ENCODE measurements around the gene AKAP1. TPM values are rescaled to one million over a fixed set of nuclear protein-coding genes. Genes with fewer than 3 reads are reported as not detected.

The AKAP1 gene
- total RNA-seq, 1 donor from 2014 or later: 29.8 TPM

DNA sequence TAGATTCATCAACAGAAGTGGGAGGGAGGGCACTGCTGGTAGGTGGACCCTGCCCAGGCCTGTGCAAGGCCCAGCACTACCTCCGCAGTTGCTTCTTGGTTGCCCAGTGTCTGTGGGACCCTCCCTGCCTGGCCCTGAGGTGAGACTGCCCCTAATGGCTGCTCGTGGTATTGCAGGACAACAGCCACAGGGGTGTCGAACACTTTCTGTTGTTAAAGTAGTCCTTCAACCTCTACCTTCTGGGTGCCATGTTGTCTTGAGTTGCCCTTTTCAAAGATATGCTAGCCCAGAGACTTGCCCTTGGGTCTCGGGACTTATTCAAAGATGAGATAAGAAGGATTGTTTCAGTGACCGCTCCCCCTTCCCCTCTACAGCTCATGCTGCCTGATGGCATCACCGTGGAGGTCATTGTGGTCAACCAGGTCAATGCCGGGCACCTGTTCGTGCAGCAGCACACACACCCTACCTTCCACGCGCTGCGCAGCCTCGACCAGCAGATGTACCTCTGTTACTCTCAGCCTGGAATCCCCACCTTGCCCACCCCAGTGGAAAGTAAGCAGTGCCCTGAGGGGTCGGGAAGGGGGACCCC, 29.1 kb downstream of the AKAP1 start:
- H3K4me3 ChIP-seq (ENCODE audit: low read depth, low read length): no peak overlapping the region
- DNase-seq (ENCODE audit: low read depth): no peak
- TF ChIP-seq CTCF (conservative IDR thresholded peaks at IDR 0.05; ENCODE audit: low read depth, low read length): peak; percentile 87

DNA sequence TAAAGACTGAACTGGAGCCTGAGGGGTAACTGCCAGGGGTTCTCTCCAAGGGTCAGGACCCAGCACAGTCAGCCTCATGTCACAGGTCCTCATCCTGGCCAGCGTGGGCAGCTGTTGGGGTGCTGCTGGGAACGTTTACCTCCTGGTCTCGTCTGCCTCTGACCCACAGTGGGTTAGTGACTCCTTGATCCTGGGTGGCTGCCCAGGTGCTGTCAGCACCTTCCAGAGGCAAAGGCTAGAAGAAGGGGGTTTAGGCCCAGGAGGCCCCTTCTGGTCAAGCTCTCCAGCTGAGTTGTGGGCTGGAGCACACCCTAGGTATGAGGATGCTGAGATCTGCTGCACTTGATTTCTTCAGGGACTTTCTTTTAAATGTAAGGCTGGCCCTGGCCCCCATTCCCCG, 30.3 kb downstream of the AKAP1 start:
- DNase-seq (ENCODE audit: low read depth): no peak
- TF ChIP-seq CTCF (conservative IDR thresholded peaks at IDR 0.05; ENCODE audit: low read depth, low read length): no peak

DNA sequence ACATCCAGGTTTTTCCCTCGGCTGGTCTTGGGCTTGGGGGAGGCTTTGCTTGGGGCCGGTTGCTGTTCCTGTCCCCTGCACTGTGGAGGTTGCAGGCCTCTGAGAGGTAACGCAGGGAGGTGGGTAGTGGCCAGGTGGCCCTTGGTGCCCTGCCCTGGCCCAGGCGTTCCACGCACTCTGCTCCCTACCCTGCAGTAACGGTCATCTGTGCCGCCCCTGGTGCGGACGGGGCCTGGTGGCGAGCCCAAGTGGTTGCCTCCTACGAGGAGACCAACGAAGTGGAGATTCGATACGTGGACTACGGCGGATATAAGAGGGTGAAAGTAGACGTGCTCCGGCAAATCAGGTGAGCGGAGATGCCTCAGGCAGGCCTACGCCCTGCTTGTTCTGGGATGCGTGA, 30.9 kb downstream of the AKAP1 start:
- no peak for TF ChIP-seq CTCF (conservative IDR thresholded peaks at IDR 0.05; ENCODE audit: low read depth, low read length)
- H3K4me3 ChIP-seq (ENCODE audit: low read depth, low read length): no peak overlapping the region
- DNase-seq (ENCODE audit: low read depth): no peak

More for the DNA sequence above, 30.3 kb downstream of the AKAP1 start:
- H3K4me3 ChIP-seq (ENCODE audit: low read depth, low read length): no peak overlapping the region

DNA sequence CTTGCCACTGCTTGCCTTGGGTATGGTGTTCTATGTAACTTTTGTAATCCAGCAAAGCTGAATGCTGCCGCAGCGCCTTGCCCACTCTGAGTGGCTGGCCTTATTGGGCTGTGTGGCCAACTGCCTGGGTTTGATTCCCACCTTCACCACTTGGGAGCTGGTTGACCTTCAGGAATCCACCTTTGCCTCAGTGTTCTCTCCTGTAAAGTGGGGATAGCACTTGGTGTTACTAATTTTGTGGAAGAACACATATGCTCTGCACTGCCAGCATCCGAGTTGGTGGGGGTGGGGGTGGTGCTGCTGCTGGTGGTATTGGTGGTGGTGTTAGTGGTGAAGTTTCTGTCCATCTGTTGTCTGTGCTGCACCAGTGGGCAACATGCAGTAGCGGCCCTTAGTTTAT, 32.8 kb downstream of the AKAP1 start:
- DNase-seq (ENCODE audit: low read depth): no peak
- no peak for TF ChIP-seq CTCF (conservative IDR thresholded peaks at IDR 0.05; ENCODE audit: low read depth, low read length)
- no peak overlapping the region for H3K4me3 ChIP-seq (ENCODE audit: low read depth, low read length)

DNA sequence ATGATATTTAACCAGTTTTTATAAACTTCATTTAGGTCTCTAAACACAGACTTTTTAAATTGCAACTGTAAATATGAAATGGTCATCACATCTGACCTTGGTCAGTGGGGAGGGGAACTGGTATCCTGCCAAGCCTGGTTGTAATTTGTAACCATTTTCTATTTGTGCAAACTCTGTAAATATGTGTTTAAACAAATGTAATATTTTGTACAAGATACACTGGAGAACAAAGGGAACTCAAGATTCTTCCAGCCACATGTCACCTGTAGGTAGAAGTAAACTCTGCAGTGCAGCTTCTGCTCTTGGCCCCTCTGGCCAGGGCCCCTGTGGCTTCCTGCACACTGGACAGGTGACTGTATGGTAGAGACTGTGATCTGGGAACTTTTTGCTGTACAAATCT, 35.8 kb downstream of the AKAP1 start:
- H3K4me3 ChIP-seq (ENCODE audit: low read depth, low read length): no peak overlapping the region
- no peak for TF ChIP-seq CTCF (conservative IDR thresholded peaks at IDR 0.05; ENCODE audit: low read depth, low read length)
- DNase-seq (ENCODE audit: low read depth): no peak

DNA sequence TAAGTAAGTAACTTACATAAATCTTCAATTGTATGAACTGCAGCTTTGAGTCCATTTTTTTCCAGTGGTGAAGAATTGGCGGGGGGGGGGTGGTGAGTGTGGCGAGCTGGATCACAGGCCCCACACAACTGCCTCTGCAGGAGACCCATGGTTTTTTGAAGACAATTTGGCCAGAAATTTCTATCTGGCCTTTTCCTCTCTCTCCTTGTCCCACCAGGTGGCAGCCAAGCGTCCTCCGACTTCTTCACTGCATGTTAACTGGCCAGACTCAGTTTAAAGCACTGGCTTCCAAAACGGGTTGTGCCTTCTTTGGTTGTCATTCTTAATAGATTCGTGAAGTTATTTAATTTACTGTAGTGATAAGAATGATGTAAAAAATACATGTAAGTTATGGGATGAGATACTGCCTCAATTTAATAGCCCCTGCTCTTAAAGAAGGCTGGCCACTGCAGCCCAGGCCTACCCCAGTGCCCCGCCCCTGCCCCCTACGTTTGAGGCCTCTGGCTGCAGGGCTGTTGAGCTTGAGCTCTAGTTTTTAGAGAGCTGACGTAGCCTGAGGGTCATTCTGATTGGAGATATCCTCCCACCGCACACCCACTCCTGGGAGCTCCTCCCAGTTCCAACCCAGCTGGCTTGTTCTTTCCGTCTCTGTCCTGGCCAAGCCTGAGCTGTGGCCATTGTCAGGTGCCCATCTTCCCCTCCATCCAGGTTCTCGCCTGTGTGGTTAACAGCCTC, 36.4 kb downstream of the AKAP1 start:
- H3K4me3 ChIP-seq (ENCODE audit: low read depth, low read length): no peak overlapping the region
- peak; percentile 61 for TF ChIP-seq CTCF (conservative IDR thresholded peaks at IDR 0.05; ENCODE audit: low read depth, low read length)
- no peak for DNase-seq (ENCODE audit: low read depth)

DNA sequence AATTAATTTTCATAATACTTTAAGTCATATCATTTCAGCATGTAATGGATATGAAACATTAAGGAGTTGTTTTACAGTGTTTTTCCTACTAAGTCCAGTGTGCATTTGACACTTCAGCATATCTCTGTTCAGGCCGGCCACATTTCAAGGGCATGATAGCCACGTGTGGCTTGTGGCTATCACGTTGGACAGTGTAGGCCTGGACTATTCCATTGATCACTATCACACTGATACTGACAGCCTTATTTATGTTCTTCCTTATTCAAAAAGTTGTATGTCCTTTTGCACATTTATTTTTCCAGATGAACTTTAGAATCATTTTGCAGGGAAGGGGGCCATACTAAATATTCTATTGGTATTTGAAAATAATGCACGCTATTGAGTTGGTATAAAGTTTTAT, 39.0 kb downstream of the AKAP1 start:
- TF ChIP-seq CTCF (conservative IDR thresholded peaks at IDR 0.05; ENCODE audit: low read depth, low read length): no peak
- no peak for DNase-seq (ENCODE audit: low read depth)
- no peak overlapping the region for H3K4me3 ChIP-seq (ENCODE audit: low read depth, low read length)
